H1 (cell line): ENCODE data around the gene FAM13C.

Source experiments
- EP300 ChIP-seq, 2 experiments: IDR thresholded peaks; 1 replicate in 1 of 2; 2 replicates in 1 of 2; pipeline ENCODE4 v1.6.1; 2011 to 2012; ENCODE audit warnings: low read depth in 2 of 2, low read length in 2 of 2, mild to moderate bottlenecking in 2 of 2, borderline replicate concordance in 1 of 2, inconsistent platforms in 1 of 2, moderate library complexity in 1 of 2
- TF ChIP-seq, protein P1 (sequence below): IDR thresholded peaks from 2 replicates; pipeline ENCODE4 v1.6.1; 2012; ENCODE audit warnings: inconsistent platforms
- TF ChIP-seq, protein P2 (sequence below), 3 experiments: IDR thresholded peaks; 1 replicate in 2 of 3; 2 replicates in 1 of 3; pipeline versions ENCODE4 v1.5.1 to v1.6.1; 2011; ENCODE audit warnings: low read length in 3 of 3, mild to moderate bottlenecking in 3 of 3, inconsistent platforms in 2 of 3, low read depth in 1 of 3, moderate library complexity in 1 of 3; ENCODE audit not compliant: insufficient read depth in 1 of 3; ENCODE audit errors: control extremely low read depth in 1 of 3

DNA sequence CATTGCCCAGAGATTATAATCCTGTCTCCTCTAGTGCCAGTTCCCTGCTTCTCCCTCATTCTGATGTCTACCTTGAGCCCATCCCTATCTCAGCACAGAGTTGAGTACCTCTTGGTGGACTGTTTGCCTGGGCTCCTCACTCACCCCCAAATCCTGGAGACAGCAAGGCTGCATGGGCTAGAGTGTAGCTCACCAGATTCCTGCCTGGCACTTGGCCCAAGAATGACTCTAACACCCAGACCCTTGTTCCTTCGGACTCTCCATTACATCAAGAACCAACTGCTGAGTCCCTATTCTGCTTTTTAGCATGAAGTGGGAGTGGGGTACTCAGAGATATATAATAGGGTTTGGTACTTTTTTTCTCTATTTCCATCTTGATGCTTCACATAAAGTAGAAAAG, 22.1 kb downstream of the FAM13C start:
- no peak for TF ChIP-seq EP300 (IDR thresholded peaks at IDR 0.05; ENCODE audit: borderline replicate concordance in 1 of 2, low read depth in 2 of 2, low read length in 2 of 2)
- TF ChIP-seq, protein P1, sequence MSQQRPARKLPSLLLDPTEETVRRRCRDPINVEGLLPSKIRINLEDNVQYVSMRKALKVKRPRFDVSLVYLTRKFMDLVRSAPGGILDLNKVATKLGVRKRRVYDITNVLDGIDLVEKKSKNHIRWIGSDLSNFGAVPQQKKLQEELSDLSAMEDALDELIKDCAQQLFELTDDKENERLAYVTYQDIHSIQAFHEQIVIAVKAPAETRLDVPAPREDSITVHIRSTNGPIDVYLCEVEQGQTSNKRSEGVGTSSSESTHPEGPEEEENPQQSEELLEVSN = no peak
- TF ChIP-seq, protein P2, sequence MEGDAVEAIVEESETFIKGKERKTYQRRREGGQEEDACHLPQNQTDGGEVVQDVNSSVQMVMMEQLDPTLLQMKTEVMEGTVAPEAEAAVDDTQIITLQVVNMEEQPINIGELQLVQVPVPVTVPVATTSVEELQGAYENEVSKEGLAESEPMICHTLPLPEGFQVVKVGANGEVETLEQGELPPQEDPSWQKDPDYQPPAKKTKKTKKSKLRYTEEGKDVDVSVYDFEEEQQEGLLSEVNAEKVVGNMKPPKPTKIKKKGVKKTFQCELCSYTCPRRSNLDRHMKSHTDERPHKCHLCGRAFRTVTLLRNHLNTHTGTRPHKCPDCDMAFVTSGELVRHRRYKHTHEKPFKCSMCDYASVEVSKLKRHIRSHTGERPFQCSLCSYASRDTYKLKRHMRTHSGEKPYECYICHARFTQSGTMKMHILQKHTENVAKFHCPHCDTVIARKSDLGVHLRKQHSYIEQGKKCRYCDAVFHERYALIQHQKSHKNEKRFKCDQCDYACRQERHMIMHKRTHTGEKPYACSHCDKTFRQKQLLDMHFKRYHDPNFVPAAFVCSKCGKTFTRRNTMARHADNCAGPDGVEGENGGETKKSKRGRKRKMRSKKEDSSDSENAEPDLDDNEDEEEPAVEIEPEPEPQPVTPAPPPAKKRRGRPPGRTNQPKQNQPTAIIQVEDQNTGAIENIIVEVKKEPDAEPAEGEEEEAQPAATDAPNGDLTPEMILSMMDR (IDR thresholded peaks at IDR 0.05; ENCODE audit: control extremely low read depth in 1 of 3, insufficient read depth in 1 of 3, low read depth in 1 of 3, low read length in 3 of 3) = no peak
